ENCODE results near the gene IL2. TPM values are rescaled to one million over a fixed set of nuclear protein-coding genes. Genes with fewer than 3 reads are reported as not detected.

Gene IL2
- not detected for total RNA-seq

DNA sequence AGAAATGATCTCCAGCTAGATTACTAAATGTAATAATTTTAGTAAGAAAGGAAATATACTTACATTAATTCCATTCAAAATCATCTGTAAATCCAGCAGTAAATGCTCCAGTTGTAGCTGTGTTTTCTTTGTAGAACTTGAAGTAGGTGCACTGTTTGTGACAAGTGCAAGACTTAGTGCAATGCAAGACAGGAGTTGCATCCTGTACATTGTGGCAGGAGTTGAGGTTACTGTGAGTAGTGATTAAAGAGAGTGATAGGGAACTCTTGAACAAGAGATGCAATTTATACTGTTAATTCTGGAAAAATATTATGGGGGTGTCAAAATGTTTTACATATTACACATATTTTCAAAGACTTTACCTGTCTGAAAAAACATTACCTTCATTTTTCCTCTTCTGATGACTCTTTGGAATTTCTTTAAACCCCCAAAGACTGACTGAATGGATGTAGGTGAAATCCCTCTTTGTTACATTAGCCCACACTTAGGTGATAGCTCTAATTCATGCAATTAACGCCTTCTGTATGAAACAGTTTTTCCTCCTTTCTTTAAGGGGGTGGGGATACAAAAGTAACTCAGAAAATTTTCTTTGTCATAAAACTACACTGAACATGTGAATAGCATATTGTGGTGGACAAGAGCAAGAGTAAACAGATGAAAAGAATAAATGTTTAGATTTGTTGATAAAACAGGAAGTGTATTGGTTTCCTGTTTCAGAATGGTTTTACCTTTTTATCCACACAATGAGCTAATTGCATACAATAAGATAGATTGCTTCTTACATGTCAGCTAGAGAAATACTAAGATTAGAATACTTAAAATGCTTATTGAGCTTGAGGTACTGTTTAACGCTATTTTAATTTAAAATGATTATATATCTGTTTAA lies at the start of gene IL2:
Gene IL2, minus strand, starts transcription at position 495 of the 886 bp plus-strand sequence. Its CDS starts 285 bp downstream, at position 210.
- no peak for DNase-seq (ENCODE audit: low read depth in 2 of 3, low spot score in 2 of 3)

DNA sequence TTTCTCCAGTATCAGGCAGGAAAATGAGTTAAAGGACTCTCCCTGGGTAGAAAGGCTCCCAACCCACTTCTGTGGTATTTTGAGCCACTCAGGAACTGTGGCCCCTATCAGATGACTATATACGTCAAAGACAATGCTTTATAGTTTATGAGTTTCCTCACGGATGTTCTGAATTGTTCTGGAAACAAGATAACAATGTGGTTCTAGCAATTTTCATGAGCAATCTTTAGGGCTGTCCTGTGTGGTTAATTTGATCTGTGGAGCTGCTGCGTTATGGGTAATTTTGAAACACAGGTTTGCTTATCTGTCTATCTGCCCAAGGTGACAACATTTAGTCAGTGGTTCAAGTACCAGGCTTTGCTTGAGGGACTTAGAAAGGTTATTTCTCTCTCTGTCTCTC lies 46.7 kb upstream of the IL2 start:
- peak in 2 of 3 donors; percentile 60 to 79 for DNase-seq (ENCODE audit: low read depth in 2 of 3, low spot score in 2 of 3)

DNA sequence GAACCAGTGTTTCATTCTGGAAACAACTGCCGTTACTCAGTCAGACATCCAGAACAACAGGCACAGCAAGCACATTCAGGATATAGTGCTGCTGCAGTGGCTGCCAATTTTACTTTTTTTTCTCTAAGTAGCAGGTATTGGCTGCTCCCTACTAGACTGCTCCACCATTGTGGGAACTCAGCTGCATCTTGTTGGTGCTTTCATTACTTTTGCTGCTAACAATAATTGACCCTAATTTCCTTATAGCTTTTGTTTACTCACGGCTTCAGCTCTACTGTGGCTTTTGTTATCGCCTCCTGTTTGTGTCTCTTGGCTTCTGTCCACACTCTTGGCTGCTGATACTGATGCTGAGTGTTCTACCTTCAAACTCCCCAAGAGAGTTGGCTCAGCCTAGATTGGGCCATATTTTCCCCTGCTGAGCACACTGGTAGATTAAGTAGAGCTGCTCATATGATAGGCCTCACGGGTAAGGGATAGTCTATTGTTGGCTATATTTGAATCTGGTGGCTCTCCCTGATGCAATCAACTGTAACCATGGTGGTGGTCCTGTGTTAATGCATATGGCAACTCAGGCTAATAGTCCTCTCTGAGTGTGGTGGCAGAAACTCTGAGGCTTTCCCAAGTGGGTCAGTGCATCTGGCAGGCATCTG lies 44.5 kb upstream of the IL2 start:
- no peak for DNase-seq (ENCODE audit: low read depth in 2 of 3, low spot score in 2 of 3)

DNA sequence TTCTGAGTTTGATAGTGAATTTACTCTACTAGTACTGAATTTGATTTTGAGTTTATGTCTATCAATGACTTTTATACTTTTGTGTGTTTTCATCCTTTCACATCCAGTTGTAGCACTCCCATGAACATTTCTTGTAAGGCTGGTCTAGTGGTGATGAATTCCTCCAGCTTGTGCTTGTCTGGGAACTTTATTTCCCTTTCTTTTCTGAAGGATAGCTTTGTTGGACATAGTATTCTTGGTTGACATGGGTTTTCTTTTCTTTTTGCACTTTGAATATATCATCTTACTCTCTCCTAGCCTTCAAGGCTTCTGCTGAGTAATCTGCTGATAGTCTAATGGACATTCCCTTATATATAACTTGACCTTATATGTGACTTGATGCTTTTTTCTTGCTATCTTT lies 32.5 kb upstream of the IL2 start:
- DNase-seq (ENCODE audit: low read depth in 2 of 3, low spot score in 2 of 3) = peak in 2 of 3 donors; percentile 17 to 40

DNA sequence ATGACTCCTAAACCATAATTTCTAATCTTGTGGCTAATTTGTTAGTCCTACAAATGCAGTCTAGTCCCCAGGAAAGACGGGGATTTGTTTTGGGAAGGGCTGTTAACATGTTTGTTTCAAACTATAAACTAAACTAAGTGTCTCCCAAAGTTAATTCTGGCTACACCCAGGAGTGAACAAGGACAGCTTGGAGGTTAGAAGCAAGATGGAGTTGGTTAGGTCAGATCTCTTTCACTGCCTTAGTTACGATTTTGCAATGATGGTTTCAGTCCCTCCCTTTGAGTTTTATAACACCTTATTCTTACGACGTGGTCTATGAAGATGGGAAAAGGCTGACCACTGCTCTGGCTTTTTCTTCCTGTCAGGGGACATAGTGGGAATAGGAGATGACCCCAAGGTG lies 27.0 kb upstream of the IL2 start:
- DNase-seq (ENCODE audit: low read depth in 2 of 3, low spot score in 2 of 3) = no peak

DNA sequence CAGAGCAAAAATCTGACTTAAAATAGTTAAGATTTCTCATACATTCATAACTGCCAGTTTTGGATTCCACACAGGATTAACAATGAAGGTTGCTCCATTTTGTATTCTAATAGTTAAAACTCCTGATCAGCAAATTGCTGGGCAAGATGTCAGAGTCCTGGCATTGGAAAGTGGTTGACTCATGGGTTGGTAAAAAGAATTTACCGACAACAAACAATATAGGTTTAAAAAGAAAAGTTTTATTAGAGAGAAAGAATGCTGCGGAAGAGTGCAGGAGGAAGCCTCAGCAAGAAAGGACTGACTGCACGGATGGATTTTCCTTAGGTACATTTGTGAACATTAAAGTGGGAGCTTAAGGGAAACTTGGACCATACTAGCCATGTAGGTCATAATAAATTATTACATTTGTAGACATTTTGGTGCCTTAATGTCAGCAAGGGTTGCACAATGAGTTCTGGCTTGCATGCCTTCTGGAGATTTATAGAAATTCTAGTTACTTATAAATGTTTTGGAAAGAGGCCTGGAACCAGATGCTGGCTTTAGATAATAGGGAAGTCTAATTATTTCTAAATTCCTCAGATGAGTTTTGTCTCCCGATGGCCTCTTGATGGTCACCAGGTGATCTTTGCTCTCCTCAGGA lies 25.4 kb upstream of the IL2 start:
- DNase-seq (ENCODE audit: low read depth in 2 of 3, low spot score in 2 of 3) = no peak

DNA sequence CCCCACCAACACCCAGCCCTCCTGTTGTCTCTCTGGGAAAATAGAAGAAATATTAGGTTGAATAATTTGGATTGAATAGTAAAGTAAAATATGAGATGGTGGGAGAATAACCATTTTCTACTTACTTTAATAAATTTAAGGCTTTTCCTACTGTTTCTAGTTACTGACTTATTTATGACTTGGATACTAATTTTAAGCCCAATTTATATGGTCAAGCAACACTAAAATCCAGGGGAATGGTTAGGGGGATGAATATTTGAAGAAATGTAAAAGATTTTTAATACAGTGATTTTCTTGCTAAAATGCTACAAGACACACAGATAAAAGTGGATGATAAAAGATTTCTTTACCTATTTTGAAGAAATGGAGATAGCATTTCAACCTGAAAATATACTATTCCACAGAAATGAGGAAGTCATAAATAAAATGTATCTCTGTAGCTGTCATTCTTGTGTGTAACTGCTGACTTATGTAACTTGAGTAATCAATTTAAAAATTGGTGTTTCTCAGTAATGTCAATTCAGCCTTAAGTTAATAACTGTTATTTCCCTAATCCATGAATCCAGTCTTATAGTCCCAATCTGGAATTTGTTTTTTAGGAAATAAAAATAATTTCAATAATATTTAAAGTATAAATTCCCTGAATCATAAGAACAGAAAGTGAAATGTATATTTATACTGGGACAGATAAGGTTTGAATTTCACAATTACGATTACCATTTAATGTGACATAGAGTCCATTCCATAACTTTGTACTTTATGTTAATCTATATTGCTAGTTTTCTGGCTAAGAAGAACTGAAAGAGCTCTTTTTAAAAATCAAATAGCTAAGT lies 24.3 kb upstream of the IL2 start:
- DNase-seq (ENCODE audit: low read depth in 2 of 3, low spot score in 2 of 3) = peak in 1 of 3 donors; percentile 36

DNA sequence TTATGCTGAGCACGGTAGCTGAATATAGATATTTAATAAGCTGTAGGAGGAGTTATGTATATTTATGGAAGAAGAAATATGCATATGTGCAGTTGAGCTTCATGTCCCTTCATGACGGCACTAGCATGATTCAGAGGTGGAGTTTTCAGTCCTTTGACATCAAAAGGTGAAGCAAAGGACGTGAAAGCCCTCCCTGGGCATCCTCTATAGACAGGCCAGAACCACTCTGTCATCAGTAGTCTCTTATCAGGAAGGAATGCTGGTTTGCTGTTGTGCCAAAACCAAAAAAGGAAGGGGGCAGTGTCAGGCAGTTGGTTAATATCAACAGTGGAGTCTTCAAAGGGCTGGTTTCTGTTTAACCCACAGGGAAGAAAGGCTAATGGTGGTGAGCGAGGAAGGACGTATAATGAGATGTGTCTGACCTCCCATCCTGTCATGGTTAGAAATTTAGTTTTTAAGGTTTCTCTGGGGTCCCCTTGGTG lies 23.5 kb upstream of the IL2 start:
- peak in 2 of 3 donors; percentile 22 to 42 for DNase-seq (ENCODE audit: low read depth in 2 of 3, low spot score in 2 of 3)

DNA sequence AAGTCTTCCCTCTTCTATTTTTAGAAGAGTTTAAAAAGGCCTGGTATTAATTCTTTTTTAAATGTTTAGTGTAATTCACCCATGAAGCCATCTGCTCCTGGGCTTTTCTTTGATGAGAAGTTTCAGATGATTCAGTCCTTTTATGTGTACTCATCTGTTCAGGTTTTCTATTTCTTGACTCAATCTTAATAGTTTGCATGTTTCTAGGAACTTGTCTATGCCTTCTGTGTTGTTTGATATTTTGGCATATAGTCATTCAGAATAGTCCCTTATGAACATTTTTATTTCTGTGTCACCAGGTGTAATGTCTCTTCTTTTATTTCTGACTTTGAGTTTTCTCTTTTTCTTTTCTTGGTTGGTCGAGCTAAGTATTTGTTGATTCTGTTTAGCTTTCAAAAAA lies 20.2 kb upstream of the IL2 start:
- no peak for DNase-seq (ENCODE audit: low read depth in 2 of 3, low spot score in 2 of 3)

DNA sequence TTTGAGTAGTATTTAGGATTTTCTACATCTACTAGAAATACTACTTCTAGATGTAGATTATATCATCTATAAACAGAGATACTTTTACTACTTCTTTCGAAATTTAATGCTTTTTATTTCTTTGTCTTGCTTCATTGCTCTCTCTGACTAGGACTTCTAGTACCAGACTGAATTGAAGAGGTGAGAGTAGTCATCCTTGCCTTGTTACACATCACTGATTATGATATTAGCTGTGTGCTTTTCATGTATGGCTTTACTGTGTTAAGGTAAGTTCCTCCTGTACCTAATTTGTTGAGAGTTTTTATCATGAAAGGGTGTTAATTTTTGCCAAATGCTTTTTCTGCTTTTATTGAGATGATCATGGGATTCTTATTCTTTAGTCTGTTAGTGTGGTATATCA lies 19.6 kb upstream of the IL2 start:
- no peak for DNase-seq (ENCODE audit: low read depth in 2 of 3, low spot score in 2 of 3)

DNA sequence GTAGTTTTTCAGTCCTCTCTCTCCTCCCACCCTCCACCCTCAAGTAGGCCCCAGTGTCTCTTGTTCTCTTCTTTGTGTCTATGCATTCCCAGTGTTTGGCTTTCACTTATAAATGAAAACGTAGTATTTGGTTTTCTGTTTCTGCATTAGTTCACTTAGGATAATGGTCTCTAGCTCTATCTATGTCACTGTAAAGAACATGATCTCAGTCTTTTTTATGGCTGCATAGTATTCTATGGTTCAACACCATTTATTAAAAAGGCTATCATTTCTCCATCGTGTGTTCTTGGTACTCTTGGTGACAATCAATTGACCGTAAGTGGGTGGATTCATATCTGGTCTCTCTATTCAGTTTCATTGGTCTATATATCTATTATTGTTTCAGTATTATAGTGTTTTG lies 18.7 kb upstream of the IL2 start:
- DNase-seq (ENCODE audit: low read depth in 2 of 3, low spot score in 2 of 3) = no peak

DNA sequence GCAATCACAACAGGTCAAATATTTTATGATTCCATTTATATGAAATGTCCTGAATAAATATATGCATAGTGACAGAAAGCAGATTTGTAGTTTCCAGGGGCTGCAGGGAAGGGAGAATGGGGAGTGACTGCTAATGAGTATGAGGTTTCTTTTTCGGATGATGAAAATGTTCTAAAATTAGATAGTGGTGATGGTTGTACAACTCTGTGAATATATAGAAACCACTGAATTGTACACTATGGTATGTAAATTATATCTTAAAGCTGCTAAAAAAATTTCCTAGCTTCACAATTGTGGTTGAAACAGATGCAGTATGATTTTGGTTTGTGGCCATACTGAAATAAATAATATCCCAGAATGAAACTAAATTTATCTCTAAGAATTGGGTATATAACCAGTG lies 12.9 kb upstream of the IL2 start:
- DNase-seq (ENCODE audit: low read depth in 2 of 3, low spot score in 2 of 3) = no peak

DNA sequence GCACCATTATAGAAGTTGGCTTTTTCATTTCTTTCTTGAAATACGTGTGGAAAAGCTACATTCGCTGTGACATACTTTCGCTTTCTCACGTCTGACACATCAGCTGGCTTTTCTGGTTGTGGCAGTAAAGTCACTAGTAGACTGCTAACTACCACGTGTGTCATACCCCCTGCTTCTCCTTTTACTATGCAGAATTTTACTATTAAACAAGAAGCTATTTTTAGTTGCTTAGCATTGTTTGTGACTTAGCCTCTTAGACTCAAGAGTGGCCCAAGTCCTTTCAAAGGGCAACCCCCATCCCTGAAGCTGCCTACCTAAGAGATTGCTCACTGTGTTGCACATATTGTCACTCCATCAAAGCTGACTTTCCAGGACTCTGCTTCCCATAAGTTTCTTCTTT lies 2.1 kb upstream of the IL2 start:
- peak in 2 of 3 donors; percentile 40 to 78 for DNase-seq (ENCODE audit: low read depth in 2 of 3, low spot score in 2 of 3)

DNA sequence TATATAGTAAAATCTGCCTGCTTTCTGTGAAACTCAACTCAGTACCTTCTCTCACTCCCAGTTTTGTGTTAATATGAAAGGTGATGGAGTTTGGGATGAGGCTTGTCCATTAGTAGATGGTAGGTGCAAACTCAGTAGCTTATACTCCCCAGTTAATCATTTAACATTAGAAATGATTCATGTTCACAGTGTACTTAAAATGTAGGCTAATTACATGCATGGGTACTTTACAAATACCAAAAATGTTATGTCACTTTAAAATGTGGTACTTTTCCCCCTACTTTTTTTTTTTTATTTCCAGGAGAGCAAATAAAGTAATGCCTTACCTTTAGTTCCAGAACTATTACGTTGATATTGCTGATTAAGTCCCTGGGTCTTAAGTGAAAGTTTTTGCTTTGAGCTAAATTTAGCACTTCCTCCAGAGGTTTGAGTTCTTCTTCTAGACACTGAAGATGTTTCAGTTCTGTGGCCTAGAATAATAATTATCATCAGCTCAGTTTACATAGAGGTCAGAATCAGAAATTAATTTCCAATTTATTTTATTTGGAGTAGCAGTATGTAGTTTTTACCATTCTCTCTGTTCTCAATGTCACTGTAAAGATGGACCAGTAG lies 3.0 kb downstream of the IL2 start:
- no peak for DNase-seq (ENCODE audit: low read depth in 2 of 3, low spot score in 2 of 3)

DNA sequence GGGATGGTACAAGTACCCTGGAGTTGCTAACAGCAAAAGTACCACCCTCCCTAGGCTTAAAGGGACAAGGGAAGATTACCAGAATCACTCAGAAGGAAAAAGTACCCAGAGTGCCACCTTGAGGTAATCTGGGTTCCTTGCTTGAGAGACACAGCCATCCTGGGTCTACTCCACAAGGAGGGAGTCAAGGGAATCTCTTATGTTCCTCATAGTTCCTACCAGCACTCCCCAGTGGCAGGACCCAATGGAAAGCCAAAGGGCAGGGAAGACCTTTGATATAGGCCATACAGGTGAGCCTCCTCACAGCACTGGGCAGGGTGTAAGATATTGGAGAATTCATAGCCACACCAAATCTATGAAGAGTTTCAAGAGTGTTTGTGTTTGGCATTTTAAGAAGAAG lies 5.7 kb downstream of the IL2 start:
- DNase-seq (ENCODE audit: low read depth in 2 of 3, low spot score in 2 of 3) = no peak

DNA sequence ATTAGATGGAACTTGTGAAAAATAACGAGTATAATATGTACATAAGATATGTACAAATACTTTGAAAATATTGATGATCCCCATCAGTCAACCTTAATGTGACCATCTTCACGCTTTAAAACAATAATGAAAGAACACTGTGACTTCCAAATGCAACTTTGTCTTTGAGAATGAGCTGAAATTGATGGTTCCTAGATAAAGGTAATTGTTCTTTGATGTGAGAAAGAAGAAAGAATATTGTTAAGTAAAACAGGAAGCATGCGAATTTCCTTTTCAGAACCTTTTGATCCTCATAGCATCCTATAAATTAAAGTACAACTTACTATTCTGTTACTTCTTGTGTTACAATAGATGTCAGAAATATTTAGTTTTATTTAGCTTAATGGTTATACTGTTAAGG lies 22.2 kb downstream of the IL2 start:
- no peak for DNase-seq (ENCODE audit: low read depth in 2 of 3, low spot score in 2 of 3)

DNA sequence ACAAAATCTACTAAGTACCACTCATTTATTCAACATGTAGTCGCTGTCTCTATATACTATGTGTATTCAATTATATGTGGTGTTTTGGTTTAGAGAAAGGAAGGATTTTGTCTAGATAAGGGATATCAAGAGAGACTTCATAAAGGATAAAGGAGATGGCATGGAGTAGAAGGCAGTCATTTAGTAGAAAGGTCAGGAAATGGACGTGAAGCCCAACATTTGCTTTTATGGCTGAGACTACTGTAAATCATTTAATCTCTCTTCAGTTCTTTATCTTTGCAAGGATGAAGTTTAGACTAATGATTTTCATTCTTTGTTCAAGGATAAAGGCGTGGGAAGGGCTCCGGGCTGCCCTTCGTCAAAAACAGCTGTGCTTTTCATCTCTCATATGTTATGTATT lies 25.2 kb downstream of the IL2 start:
- no peak for DNase-seq (ENCODE audit: low read depth in 2 of 3, low spot score in 2 of 3)

DNA sequence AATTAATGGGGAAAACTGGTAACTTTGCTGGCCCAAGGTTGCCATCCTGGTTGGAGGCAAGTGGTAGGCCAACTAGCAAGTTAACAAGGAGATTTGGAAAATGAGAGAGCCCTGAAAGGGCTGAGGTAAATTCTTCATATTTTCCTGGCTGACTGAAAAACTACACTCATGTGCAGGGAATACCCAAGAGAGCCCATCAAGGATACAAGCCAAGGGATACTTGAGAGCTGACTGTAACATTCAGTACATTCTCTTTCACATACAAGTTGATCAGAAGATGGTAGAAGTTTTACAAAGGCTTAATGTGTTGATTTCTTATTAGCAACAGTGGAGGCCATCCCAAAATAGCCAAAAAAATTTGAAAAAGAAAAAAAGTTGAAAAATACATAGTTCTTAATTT lies 33.3 kb downstream of the IL2 start:
- no peak for DNase-seq (ENCODE audit: low read depth in 2 of 3, low spot score in 2 of 3)

DNA sequence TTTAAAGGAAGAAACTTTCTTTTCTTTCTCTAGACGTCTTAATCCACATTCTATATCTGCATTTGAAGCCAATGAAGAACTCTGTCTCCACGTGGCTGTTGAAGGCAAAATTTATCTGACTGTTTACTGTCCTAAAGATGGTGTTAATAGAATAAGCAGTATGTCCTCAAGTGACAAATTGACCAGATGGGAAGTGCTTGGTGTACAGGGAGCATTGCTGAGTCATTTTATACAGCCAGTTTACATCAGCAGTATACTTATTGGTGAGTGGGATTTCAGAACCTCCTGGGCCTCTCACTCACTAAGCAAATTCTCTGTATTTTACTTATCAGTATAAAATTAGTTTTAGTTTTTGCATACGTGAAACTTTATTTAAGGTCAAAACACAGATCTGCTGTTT lies 44.0 kb downstream of the IL2 start:
- DNase-seq (ENCODE audit: low read depth in 2 of 3, low spot score in 2 of 3) = peak in 1 of 3 donors; percentile 1

DNA sequence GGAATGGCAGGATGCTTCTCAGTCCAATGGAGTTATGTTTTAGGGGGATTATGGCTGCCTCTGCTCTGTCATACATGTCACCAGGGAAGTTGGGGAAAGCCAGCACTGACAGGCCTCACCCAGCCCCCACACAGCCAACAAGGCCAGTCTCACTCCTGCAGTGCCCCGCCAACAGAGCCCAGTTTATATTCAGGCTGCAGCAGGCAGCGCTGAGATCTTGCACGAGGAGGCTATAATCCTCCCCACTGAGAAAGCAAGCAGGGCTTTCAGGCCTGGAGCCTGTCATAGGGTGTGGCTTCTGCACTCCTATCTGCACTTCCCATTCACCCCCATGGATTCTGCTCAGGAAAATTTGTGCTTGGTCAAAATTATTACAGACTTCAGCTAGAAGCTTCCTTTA lies 52.7 kb downstream of the IL2 start:
- DNase-seq (ENCODE audit: low read depth in 2 of 3, low spot score in 2 of 3) = no peak

Measured in hematopoietic multipotent progenitor cell (in vitro differentiated cells).